DMS53 treated with DMSO at 0.1 percent for 48 hours (cell line): ENCODE data around the gene MRPL11.
A peak's percentile ranks its signal among the peaks of the same experiment; 100 is the strongest.

Experiments used
- DNase-seq: peaks from one replicate; lab custom pipeline; 2025; ENCODE audit not compliant: unreplicated experiment; lab: John Stamatoyannopoulos, UW

Gene MRPL11

GRCh38 chr11:66393954-66394353 lies 44.7 kb downstream of the MRPL11 start:
- no peak for DNase-seq

GRCh38 chr11:66391322-66391721 lies 47.3 kb downstream of the MRPL11 start:
- DNase-seq = no peak

GRCh38 chr11:66388780-66389386 lies 49.8 kb downstream of the MRPL11 start:
- peak; percentile 78 for DNase-seq

GRCh38 chr11:66386171-66387069 lies 52.2 kb downstream of the MRPL11 start:
- DNase-seq = peak; percentile 72
